ENCODE measurements around the gene HBP1. TPM values are rescaled to one million over a fixed set of nuclear protein-coding genes. Genes with fewer than 3 reads are reported as not detected.
"Not testable (repeated sequence)": the region's sequence is repeated elsewhere in the genome, so short reads cannot be mapped to it uniquely, and the experiment has no call there.

Gene HBP1
- total RNA-seq, 3 donors from 2014 or later: 166 to 269 (median 176) TPM

DNA sequence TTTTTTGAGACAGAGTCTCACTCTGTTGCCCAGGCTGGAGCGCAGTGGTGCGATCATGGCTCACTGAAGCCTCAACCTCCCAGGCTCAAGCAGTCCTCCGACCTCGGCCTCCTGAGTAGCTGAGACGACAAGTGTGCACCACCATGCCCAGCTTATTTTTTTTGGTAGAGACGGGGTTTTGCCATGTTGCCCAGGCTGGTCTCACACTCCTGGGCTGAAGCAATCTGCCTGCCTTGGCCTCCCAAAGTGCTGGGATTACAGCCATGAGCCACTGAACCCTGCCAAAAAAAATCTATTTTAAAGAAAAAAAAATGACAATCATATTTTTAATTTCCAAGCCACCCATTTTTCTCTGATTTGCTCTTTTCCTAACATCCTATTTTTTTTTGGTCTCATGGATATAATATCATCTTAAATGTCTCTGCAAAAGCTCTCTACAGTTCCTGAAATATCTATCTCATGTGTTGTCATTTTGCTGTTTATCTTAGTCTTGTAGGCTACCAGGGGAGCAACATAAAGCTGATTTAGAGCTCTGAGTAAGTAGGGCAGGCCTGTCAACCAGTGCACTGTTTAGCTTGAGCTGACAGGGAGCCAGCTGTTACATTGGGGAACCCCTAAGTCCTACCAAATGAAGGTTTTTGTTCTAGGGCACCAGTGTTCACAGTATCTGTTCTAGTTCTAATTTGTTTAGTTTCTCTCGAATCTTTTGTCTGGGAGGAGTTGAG is 29.9 kb upstream of the HBP1 start:
- Histone ChIP-seq H3K27me3 (no peaks in the 10 kb centered on the region), H3K4me1 (no peaks in the 10 kb centered on the region), H3K36me3 (no peaks in the 10 kb centered on the region), H3K27ac (no peak overlapping the region), H3K4me3 (no peak overlapping the region), H3K9me3 (no peaks in the 10 kb centered on the region)
- TF ChIP-seq POLR2A (IDR thresholded peaks at IDR 0.05): no peak
- TF ChIP-seq, protein P1, sequence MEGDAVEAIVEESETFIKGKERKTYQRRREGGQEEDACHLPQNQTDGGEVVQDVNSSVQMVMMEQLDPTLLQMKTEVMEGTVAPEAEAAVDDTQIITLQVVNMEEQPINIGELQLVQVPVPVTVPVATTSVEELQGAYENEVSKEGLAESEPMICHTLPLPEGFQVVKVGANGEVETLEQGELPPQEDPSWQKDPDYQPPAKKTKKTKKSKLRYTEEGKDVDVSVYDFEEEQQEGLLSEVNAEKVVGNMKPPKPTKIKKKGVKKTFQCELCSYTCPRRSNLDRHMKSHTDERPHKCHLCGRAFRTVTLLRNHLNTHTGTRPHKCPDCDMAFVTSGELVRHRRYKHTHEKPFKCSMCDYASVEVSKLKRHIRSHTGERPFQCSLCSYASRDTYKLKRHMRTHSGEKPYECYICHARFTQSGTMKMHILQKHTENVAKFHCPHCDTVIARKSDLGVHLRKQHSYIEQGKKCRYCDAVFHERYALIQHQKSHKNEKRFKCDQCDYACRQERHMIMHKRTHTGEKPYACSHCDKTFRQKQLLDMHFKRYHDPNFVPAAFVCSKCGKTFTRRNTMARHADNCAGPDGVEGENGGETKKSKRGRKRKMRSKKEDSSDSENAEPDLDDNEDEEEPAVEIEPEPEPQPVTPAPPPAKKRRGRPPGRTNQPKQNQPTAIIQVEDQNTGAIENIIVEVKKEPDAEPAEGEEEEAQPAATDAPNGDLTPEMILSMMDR (IDR thresholded peaks at IDR 0.05): no peak
- TF ChIP-seq POLR2AphosphoS5 (IDR thresholded peaks at IDR 0.05): no peak
- no peak for DNase-seq (ENCODE audit: low spot score in 2 of 2)
- intact Hi-C loops (cut with DNase I; ENCODE audit: low total_unique reads): no loop called here

DNA sequence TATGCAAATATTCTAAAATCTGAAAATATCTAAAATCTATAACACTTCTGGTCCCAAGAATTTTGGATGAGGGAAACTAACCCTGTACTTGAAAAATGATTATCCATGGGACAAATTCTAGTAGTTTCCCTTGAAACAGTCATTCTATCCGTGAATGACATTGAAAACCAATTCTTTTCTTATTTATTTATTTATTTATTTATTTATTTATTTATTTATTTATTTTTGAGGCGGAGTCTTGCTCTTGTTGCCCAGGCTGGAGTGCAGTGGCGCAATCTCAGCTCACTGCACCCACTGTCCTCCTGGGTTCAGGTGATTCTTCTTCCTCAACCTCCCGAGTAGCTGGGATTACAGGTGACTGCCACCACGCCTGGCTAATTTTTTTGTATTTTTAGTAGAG is 24.9 kb upstream of the HBP1 start:
- DNase-seq (ENCODE audit: low spot score in 2 of 2); H3K27me3 ChIP-seq; H3K4me1 ChIP-seq; H3K27ac ChIP-seq; H3K4me3 ChIP-seq; H3K36me3 ChIP-seq; intact Hi-C loops (cut with DNase I; ENCODE audit: low total_unique reads); H3K9me3 ChIP-seq: not testable (repeated sequence)

DNA sequence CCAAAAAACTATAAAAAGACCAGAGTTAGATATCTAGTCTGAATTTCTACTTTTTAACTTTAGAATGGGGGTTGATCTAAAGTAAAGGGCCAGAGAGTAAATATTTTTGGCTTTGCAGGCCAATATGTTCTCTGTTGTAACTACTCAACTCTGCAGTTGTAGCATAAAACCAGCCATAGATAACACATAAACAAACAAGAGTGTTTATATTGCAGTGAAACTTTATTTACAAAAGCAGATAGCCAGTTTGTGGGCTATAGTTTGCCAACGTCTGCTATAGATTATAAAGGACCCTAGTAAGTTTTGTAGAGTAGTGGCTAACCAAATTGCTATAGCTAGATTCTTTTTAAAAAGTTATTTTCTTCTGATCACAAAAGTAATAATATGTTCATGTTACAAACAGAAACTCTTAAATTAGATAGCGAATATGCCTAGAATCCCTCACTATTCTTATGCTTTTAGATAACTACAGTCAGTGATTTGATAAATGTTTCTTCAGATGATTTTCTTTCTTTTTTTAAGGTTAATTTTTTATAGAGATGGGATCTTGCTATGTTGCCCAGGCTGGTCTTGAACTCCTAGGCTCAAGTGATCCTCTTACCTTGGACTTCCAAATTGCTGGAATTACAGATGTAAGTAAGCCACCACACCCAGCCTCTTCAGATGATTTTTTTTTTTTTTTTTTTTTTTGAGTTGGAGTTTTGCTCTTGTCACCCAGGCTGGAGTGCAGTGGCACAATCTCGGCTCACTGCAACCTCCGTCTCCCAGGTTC is 23.6 kb upstream of the HBP1 start:
- Histone ChIP-seq H3K4me3 (no peak overlapping the region), H3K27ac (no peak overlapping the region), H3K36me3 (no peaks in the 10 kb centered on the region), H3K4me1 (peaks cover 0 to 3% of the 10 kb centered on the region in 2 donors), H3K27me3 (no peaks in the 10 kb centered on the region), H3K9me3 (no peaks in the 10 kb centered on the region)
- no peak for DNase-seq (ENCODE audit: low spot score in 2 of 2)
- TF ChIP-seq POLR2A (IDR thresholded peaks at IDR 0.05) (no peak), POLR2AphosphoS5 (IDR thresholded peaks at IDR 0.05) (no peak)
- TF ChIP-seq, protein P1 (IDR thresholded peaks at IDR 0.05): no peak
- intact Hi-C loops (cut with DNase I; ENCODE audit: low total_unique reads): loop anchor here (5.0 kb wide), 2 partner anchors 303 to 343 kb away; no protein-coding TSS in a partner anchor

DNA sequence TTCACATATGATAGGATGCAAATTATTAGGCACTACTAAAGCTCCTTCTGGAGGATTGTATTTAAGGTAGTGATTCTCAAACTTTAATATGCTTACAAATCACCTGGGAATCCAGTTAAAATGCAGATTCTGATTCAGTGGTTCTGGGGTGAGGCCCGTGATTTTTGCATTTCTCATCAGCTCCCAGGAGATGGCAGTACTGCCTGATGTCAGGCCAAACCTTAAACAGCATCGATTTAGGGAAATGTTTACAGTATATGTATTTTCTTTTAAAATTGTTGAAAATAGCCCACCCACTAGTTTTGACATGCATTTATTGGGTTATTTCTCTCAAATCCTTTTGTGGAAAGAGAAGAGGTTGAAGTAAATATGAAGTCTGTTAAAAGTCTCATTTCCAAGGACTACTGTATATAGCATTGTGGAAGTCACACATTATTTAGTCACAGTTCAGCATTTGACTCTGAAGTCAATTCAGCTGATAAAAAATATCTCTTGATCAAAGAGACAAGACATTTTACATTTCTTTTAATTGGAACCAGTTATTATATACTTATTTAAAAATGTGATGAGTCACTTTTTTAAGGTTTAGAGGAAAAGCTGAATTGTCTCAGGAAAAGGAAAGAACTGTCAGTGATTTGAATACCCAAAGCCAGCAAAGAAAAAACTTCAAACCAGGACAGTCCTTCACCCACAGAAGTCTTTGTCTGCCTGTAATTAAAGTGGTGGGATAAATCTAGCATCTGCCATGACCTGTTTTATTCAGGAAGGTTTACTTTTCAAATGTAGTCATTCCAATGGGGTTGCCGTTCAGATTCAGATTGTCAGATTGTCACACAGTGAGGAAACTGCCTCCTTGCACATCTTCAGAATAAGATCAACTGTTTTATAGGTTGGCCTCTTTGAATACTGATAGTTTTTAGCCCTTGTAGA is 21.1 kb upstream of the HBP1 start:
- H3K27ac ChIP-seq: no peak overlapping the region
- H3K36me3 ChIP-seq: no peaks in the 10 kb centered on the region
- no peaks in the 10 kb centered on the region for H3K9me3 ChIP-seq
- peaks cover 0 to 3% of the 10 kb centered on the region in 2 donors for H3K4me1 ChIP-seq
- intact Hi-C loops (cut with DNase I; ENCODE audit: low total_unique reads): loop anchor here (5.0 kb wide), 2 partner anchors 305 to 345 kb away; no protein-coding TSS in a partner anchor
- TF ChIP-seq POLR2A (IDR thresholded peaks at IDR 0.05): no peak
- TF ChIP-seq, protein P1 (IDR thresholded peaks at IDR 0.05): peak in 2 of 3 donors; percentile 43 to 46
- H3K4me3 ChIP-seq: no peak overlapping the region
- DNase-seq (ENCODE audit: low spot score in 2 of 2): no peak
- no peaks in the 10 kb centered on the region for H3K27me3 ChIP-seq

DNA sequence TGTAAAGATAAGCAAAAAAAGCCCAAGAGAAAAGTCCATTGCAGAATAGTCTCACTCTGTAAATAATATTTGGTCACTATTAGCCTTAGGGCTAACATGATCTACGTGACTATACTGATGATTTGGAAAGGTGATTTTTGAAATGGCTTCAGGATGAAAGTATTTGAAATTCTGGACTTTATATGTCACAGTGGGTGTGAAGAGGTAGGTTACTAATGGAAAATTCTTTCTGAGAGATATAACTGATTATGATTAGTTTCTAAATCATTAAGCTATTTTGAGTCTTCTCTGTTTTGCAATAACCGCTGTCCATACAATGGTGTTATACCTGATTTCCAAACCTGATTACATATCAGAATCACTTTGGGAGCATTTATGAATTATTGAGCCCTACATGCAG is 20.1 kb upstream of the HBP1 start:
- DNase-seq (ENCODE audit: low spot score in 2 of 2): no peak
- H3K4me1 ChIP-seq: peaks cover 0 to 3% of the 10 kb centered on the region in 2 donors
- no peak overlapping the region for H3K4me3 ChIP-seq
- H3K27me3 ChIP-seq: no peaks in the 10 kb centered on the region
- H3K36me3 ChIP-seq: no peaks in the 10 kb centered on the region
- no peak overlapping the region for H3K27ac ChIP-seq
- intact Hi-C loops (cut with DNase I; ENCODE audit: low total_unique reads): loop anchor here (5.0 kb wide), 2 partner anchors 306 to 346 kb away; no protein-coding TSS in a partner anchor
- TF ChIP-seq, protein P1 (IDR thresholded peaks at IDR 0.05): no peak
- TF ChIP-seq POLR2AphosphoS5 (IDR thresholded peaks at IDR 0.05): no peak
- TF ChIP-seq POLR2A (IDR thresholded peaks at IDR 0.05): no peak
- H3K9me3 ChIP-seq: no peaks in the 10 kb centered on the region
